SK-N-SH treated with all-trans-retinoic acid at 6 μM for 48 hours (cell line): ENCODE data around the gene TGFB3.

ENCODE experiments used
- ATAC-seq: fragments of 200-7000 bp; cut with Tn5 transposase; 3 replicates; pipeline ENCODE4 v1.9.1; 2020; ENCODE audit warnings: mild to moderate bottlenecking, moderate library complexity
- ARNTL ChIP-seq: fragments of 450-650 bp; formaldehyde crosslinking; IDR thresholded peaks from 2 replicates; pipeline ENCODE4 v1.5.0; 2020; ENCODE audit warnings: low read depth, mild to moderate bottlenecking, moderate library complexity, borderline replicate concordance
- BACH2 ChIP-seq: fragments of 250-450 bp; sonication (Bioruptor Pico); IDR thresholded peaks from 2 replicates; pipeline ENCODE4 v1.9.0; 2021; ENCODE audit warnings: mild to moderate bottlenecking, borderline replicate concordance
- CREB5 ChIP-seq: fragments of 250-450 bp; sonication (Bioruptor Pico); IDR thresholded peaks from 2 replicates; pipeline ENCODE4 v1.5.1; 2020; ENCODE audit warnings: low read depth, mild to moderate bottlenecking, moderate library complexity
- CSDC2 ChIP-seq: fragments of 250-450 bp; sonication (Bioruptor Pico); IDR thresholded peaks from 2 replicates; pipeline ENCODE4 v1.5.0; 2020; ENCODE audit warnings: mild to moderate bottlenecking, moderate library complexity
- ESRRG ChIP-seq: fragments of 250-450 bp; sonication (Bioruptor Pico); IDR thresholded peaks from 2 replicates; pipeline ENCODE4 v1.6.1; 2021; ENCODE audit warnings: mild to moderate bottlenecking
- ISL1 ChIP-seq: fragments of 250-450 bp; sonication (Bioruptor Pico); IDR thresholded peaks from 2 replicates; pipeline ENCODE4 v2.1.2; 2022; ENCODE audit warnings: mild to moderate bottlenecking, moderate library complexity
- OSR1 ChIP-seq: fragments of 250-450 bp; sonication (Bioruptor Pico); IDR thresholded peaks from 2 replicates; pipeline ENCODE4 v1.8.0; 2022; ENCODE audit warnings: moderate library complexity, mild to moderate bottlenecking, inconsistent platforms
- PPARA ChIP-seq: fragments of 250-450 bp; sonication (Bioruptor Pico); IDR thresholded peaks from 2 replicates; pipeline ENCODE4 v1.5.0; 2020; ENCODE audit warnings: mild to moderate bottlenecking, borderline replicate concordance
- RARB ChIP-seq: fragments of 250-450 bp; sonication (Bioruptor Pico); IDR thresholded peaks from 2 replicates; pipeline ENCODE4 v1.8.0; 2021; ENCODE audit warnings: mild to moderate bottlenecking, moderate library complexity
- SNAI2 ChIP-seq: fragments of 250-450 bp; sonication (Bioruptor Pico); IDR thresholded peaks from 2 replicates; pipeline ENCODE4 v1.5.0; 2020; ENCODE audit warnings: mild to moderate bottlenecking, moderate library complexity
- TCF4 ChIP-seq: fragments of 250-450 bp; sonication (Bioruptor Pico); IDR thresholded peaks from 2 replicates; pipeline ENCODE4 v1.8.0; 2021; ENCODE audit warnings: mild to moderate bottlenecking, moderate library complexity, borderline replicate concordance
- ZC3H10 ChIP-seq: fragments of 250-450 bp; sonication (Bioruptor Pico); IDR thresholded peaks from 2 replicates; pipeline ENCODE4 v1.5.1; 2021; ENCODE audit warnings: mild to moderate bottlenecking, moderate library complexity
- ZFP3 ChIP-seq: fragments of 250-450 bp; sonication (Bioruptor Pico); IDR thresholded peaks from 2 replicates; pipeline ENCODE4 v1.5.0; 2020; ENCODE audit warnings: mild to moderate bottlenecking, moderate library complexity
- ZFP30 ChIP-seq: fragments of 450-650 bp; formaldehyde crosslinking; IDR thresholded peaks from 2 replicates; pipeline ENCODE4 v1.5.0; 2022; ENCODE audit warnings: mild to moderate bottlenecking, moderate library complexity
- ZNF565 ChIP-seq: fragments of 450-650 bp; formaldehyde crosslinking; conservative IDR thresholded peaks from 2 replicates; pipeline ENCODE4 v1.5.0; 2020; ENCODE audit warnings: low read depth, mild to moderate bottlenecking, moderate library complexity
- ZNF70 ChIP-seq: fragments of 450-650 bp; formaldehyde crosslinking; IDR thresholded peaks from 2 replicates; pipeline ENCODE4 v1.5.0; 2020; ENCODE audit warnings: mild to moderate bottlenecking, moderate library complexity
- ZNF8 ChIP-seq: fragments of 450-650 bp; formaldehyde crosslinking; IDR thresholded peaks from 2 replicates; pipeline ENCODE4 v1.5.0; 2020; ENCODE audit warnings: mild to moderate bottlenecking, moderate library complexity
- TF ChIP-seq, protein P1 (sequence below): fragments of 250-450 bp; sonication (Bioruptor Pico); IDR thresholded peaks from 2 replicates; pipeline ENCODE4 v1.8.0; 2020; ENCODE audit warnings: mild to moderate bottlenecking, moderate library complexity, borderline replicate concordance
- TF ChIP-seq, protein P2 (sequence below): fragments of 250-450 bp; sonication (Bioruptor Pico); IDR thresholded peaks from 2 replicates; pipeline ENCODE4 v1.5.1; 2021; ENCODE audit warnings: mild to moderate bottlenecking, moderate library complexity
- TF ChIP-seq, protein P3 (sequence below): fragments of 250-450 bp; sonication (Bioruptor Pico); IDR thresholded peaks from 2 replicates; pipeline ENCODE4 v1.5.0; 2020; ENCODE audit warnings: mild to moderate bottlenecking, moderate library complexity

Gene TGFB3

GRCh38 chr14:75917946-75918335 is 63.9 kb downstream of the TGFB3 start:
- no peak for ATAC-seq
- TF ChIP-seq, protein P1, sequence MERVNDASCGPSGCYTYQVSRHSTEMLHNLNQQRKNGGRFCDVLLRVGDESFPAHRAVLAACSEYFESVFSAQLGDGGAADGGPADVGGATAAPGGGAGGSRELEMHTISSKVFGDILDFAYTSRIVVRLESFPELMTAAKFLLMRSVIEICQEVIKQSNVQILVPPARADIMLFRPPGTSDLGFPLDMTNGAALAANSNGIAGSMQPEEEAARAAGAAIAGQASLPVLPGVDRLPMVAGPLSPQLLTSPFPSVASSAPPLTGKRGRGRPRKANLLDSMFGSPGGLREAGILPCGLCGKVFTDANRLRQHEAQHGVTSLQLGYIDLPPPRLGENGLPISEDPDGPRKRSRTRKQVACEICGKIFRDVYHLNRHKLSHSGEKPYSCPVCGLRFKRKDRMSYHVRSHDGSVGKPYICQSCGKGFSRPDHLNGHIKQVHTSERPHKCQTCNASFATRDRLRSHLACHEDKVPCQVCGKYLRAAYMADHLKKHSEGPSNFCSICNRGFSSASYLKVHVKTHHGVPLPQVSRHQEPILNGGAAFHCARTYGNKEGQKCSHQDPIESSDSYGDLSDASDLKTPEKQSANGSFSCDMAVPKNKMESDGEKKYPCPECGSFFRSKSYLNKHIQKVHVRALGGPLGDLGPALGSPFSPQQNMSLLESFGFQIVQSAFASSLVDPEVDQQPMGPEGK (CRISPR knock-in tag), result no peak
- TF ChIP-seq ZNF565, result no peak
- no peak for TF ChIP-seq CSDC2 (CRISPR knock-in tag)
- TF ChIP-seq OSR1 (CRISPR knock-in tag), result no peak
- TF ChIP-seq ZC3H10 (CRISPR knock-in tag), result no peak
- no peak for TF ChIP-seq ARNTL (CRISPR knock-in tag)
- no peak for TF ChIP-seq RARB (CRISPR knock-in tag)
- TF ChIP-seq, protein P2, sequence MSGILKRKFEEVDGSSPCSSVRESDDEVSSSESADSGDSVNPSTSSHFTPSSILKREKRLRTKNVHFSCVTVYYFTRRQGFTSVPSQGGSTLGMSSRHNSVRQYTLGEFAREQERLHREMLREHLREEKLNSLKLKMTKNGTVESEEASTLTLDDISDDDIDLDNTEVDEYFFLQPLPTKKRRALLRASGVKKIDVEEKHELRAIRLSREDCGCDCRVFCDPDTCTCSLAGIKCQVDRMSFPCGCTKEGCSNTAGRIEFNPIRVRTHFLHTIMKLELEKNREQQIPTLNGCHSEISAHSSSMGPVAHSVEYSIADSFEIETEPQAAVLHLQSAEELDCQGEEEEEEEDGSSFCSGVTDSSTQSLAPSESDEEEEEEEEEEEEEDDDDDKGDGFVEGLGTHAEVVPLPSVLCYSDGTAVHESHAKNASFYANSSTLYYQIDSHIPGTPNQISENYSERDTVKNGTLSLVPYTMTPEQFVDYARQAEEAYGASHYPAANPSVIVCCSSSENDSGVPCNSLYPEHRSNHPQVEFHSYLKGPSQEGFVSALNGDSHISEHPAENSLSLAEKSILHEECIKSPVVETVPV, result no peak
- TF ChIP-seq ESRRG, result no peak
- TF ChIP-seq TCF4 (CRISPR knock-in tag), result no peak
- no peak for TF ChIP-seq ZFP3 (CRISPR knock-in tag)
- TF ChIP-seq ZNF70 (CRISPR knock-in tag), result no peak
- TF ChIP-seq BACH2 (CRISPR knock-in tag), result no peak
- no peak for TF ChIP-seq ZNF8

DNA sequence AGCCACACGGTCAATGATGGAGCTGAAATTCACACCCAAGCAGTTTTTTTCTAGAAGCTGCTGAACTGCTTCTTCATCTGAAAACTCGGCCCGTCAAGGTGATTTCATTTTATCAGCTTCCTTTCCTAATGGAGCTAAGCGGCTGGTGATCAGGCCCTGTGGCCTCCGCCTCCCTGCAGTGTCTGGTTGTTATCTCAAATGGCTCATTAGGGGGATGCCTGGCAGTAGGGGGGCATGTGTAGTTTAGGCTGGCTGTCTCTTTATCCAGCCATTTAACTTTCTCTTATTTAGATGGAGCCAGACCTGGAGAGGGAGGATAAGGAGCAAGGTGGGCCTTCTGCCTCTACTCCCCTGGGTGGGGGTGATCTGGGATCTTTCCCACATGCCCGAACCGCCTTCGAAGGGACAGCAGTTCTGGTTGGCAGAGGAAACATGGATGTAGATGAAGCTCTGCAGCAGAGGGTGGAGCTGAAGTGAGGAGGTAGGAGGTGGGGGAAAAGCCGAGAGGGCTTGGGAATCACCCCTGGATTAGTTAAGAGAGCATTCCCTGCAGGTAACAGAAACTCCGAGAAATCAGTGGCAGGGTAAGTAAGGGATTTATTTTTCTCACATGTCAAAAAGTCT is 64.4 kb downstream of the TGFB3 start:
- TF ChIP-seq TCF4 (CRISPR knock-in tag), result peak; percentile 50; the same call in 1 of the 2 replicates
- TF ChIP-seq ISL1 (CRISPR knock-in tag), result no peak
- ATAC-seq, result no peak; the same call in 2 of the 3 replicates

- TF ChIP-seq ZFP30 (CRISPR knock-in tag) (no peak), CREB5 (CRISPR knock-in tag) (no peak), ISL1 (CRISPR knock-in tag) (0 out of 2 replicates have a peak, but pooled peaks have one; percentile 10)
- no peak for ATAC-seq
Observed at GRCh38 chr14:75915045-75915444, 66.8 kb downstream of the TGFB3 start.

DNA sequence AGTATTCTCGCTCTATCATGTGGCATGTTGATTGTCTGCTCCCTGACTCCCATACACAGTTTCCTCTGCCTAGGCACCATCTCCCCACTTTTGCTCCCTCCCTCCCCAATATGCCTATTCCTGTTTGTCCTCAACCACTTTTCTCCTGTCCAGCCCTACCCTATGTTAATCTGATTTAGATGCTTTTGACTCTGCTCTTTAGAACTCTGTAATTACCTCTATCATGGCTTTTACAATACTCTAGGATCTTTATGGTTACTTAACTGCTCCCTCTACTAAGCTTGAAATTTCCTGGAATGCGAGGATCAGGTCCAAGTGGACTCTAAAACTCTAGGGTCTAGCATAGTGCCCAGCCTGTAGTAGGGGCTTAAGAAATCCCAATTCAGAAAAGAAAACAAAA is 68.6 kb downstream of the TGFB3 start:
- no peak for ATAC-seq
- TF ChIP-seq, protein P2, result no peak
- TF ChIP-seq RARB (CRISPR knock-in tag) (no peak), PPARA (CRISPR knock-in tag) (no peak), ISL1 (CRISPR knock-in tag) (no peak), SNAI2 (no peak), BACH2 (CRISPR knock-in tag) (no peak), CREB5 (CRISPR knock-in tag) (no peak), ZNF8 (no peak), ZC3H10 (CRISPR knock-in tag) (no peak), OSR1 (CRISPR knock-in tag) (no peak)
- TF ChIP-seq, protein P3, sequence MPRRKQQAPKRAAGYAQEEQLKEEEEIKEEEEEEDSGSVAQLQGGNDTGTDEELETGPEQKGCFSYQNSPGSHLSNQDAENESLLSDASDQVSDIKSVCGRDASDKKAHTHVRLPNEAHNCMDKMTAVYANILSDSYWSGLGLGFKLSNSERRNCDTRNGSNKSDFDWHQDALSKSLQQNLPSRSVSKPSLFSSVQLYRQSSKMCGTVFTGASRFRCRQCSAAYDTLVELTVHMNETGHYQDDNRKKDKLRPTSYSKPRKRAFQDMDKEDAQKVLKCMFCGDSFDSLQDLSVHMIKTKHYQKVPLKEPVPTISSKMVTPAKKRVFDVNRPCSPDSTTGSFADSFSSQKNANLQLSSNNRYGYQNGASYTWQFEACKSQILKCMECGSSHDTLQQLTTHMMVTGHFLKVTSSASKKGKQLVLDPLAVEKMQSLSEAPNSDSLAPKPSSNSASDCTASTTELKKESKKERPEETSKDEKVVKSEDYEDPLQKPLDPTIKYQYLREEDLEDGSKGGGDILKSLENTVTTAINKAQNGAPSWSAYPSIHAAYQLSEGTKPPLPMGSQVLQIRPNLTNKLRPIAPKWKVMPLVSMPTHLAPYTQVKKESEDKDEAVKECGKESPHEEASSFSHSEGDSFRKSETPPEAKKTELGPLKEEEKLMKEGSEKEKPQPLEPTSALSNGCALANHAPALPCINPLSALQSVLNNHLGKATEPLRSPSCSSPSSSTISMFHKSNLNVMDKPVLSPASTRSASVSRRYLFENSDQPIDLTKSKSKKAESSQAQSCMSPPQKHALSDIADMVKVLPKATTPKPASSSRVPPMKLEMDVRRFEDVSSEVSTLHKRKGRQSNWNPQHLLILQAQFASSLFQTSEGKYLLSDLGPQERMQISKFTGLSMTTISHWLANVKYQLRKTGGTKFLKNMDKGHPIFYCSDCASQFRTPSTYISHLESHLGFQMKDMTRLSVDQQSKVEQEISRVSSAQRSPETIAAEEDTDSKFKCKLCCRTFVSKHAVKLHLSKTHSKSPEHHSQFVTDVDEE (CRISPR knock-in tag), result no peak
